NCI-H345 (cell line): Measurements from ENCODE around the gene WWOX.
A peak's percentile ranks its signal among the peaks of the same experiment; 100 is the strongest.

Source experiments
- DNase-seq: peaks from one replicate; lab custom pipeline; 2025; lab: John Stamatoyannopoulos, UW

Gene WWOX

GRCh38 chr16:78659216-78659615, 559.8 kb downstream of the WWOX start:
- DNase-seq = no peak

GRCh38 chr16:78659668-78660217, 560.3 kb downstream of the WWOX start:
- DNase-seq = peak; percentile 66

- no peak for DNase-seq
These were observed 561.3 kb downstream of the WWOX start for GRCh38 chr16:78660795-78661194.

- DNase-seq = no peak
These were observed 564.2 kb downstream of the WWOX start for GRCh38 chr16:78663690-78664089.

DNA sequence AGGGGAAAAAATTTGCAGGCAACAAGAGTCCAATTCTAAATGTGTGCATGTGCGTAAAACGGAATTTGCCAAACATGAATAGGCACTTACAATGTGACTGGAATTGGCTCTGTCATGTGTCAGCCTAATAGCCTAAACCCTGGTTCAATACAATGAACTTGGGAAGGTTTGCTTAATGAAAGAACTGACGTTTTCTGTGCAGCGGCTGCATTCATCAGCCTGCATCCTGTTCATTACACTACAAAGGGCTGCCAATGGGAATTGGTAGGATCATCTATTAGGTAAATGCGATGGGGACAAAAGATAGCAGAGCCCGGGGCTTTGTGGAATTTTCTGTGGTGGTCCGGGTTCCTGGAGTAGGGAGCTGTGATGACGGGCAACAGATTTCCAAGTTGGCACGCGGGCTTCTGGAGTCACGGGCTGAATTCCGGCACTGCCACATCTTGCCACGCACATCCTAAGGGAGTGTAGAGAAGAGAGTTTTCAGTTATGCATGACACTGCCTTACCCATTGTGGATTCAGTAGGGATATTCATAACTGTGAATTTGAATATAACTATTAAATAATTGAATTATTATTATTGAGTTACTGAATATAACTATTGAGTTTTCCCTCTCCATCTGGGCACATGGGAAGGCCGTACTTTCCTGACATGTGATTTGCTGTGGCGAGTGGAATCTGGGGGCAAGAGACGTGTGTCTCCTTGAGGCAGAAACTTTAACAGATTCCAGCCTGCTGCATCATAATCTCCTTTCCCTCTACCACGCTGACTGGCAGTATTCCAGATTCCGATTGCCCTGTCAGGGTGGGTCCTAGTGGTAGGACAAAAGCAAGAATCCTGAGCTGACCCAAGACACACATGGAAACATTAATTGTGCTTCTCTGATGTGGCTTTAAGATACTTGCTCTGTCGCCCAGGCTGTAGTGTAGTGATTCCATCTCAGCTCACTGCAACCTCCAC, 565.6 kb downstream of the WWOX start:
- DNase-seq = no peak

GRCh38 chr16:78666318-78666717, 566.9 kb downstream of the WWOX start:
- no peak for DNase-seq

GRCh38 chr16:78667675-78668074, 568.2 kb downstream of the WWOX start:
- no peak for DNase-seq

- DNase-seq = no peak
These were observed 568.9 kb downstream of the WWOX start for GRCh38 chr16:78668393-78668792.

GRCh38 chr16:78669994-78670393, 570.5 kb downstream of the WWOX start:
- DNase-seq = no peak

DNA sequence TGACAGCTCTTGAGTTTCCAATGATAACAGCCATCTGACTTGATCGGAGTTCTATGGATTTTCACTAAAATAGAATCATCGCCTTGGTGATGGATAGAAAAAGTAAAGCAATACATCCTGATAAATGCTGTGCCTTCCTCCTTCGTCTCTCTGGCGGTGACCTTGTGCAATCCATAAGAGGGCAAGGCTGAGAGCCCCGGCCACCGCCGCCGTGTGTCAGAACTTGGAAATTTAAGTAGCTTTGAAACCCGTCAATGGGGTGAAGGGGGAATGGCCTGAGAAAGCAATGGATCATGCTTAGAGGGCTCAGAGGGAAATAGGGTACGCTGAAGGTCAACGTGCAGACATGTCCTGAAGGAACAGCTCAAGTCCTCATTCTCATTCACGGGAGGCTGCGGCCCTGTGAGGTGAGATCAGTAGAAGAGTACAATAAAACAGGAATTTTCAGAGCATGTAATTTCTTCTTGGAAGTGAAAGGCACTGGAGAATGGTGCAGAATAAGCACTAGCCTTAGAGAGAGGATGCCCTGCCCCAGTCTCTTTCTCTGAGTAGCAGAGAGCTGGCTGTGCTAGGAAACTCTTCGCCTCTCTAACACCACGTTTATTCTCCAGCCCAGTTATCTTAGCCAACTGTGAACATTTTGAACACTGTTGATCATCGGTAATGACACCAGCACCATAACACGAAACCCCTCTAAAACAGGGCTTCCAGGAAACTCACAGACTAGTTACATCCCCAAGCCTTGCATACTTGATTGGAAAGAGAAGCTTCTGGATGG, 573.5 kb downstream of the WWOX start:
- no peak for DNase-seq

DNA sequence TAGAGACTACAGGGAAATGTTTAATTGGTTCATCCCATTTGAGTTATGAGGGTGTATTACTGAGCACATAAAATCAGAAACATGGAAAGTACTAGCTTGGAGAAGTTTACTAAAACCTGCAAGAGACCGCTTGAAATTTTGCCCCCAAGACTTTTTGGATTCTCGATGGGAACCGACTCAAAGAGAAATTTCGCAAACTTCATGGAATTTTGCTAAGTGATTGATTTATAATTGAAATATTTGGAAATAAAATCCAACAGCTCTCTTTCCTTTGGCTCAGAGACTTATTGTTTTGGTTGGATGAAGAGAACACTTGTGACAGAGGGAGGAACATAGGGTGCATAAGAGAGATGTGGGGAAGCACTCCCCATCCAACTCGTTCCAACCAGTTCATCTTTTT, 574.4 kb downstream of the WWOX start:
- DNase-seq = no peak

GRCh38 chr16:78675312-78675711, 575.9 kb downstream of the WWOX start:
- DNase-seq = no peak

DNA sequence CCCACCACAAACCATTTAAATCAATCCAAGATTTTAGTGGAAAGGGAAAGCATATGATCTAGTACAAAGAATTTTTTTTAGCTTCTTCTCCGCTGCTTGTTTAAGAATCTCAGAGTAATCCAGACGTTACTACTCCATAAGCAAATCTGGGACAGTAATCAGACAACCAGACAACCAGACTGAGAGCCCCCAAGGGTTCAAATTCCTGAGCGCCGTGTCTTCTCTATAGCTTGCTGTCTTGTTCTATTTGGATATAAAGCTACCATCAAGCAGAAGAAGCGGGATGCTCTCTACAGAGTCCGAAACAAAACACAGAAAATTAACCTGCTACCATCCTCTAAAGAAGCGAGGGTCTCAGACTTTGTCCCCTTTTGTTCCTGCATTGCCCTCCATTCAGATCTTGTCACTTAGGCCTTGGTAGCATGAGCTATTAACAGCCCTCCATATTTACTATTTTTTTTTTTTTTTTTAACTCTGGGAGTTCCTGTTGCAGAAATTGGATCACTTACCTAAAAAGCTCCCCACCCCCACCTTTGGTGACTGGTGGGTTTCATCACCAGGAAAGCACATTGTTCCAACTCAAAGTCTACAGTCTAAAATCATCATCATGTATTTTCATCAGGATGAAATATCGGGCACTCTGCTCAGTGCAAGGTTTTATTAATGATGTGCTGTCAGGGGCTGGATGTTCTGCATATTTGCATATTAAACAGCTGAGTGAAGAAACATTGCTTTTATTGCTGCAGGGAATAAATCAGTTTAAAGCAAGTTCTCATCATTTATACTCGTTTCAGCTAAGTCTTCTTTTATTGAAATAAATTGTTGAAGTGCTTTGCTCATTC, 576.7 kb downstream of the WWOX start:
- no peak for DNase-seq

DNA sequence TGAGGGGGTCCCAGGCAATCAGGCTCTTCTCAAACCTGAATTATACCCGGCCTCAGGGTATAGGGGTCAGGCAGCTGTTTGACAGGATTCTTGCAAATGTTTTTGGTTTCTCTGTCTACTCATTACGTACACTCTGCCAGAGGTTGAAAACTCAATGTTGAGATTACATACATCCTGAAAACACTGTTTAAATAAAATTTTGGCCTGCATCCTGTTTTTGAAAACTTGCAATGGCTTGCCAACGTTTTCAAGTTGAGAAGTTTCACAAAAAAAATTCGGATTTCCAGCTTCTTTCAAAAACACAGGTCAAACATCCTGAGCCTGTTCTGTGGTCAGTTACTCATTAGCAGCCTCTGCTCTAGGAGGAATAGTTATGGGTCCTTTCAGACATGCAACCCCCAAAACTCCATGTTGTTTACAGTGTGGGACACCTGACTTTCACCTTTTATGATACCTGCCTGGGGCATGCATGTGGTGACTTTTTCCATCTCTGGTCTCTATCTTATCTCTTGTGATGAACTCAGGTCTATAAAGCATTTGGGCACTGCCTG, 577.8 kb downstream of the WWOX start:
- DNase-seq = no peak

- DNase-seq = no peak
These were observed 580.1 kb downstream of the WWOX start for GRCh38 chr16:78679546-78679945.

GRCh38 chr16:78681743-78682142, 582.3 kb downstream of the WWOX start:
- no peak for DNase-seq

GRCh38 chr16:78684030-78684611, 584.7 kb downstream of the WWOX start:
- no peak for DNase-seq

GRCh38 chr16:78684655-78685375, 585.4 kb downstream of the WWOX start:
- no peak for DNase-seq

DNA sequence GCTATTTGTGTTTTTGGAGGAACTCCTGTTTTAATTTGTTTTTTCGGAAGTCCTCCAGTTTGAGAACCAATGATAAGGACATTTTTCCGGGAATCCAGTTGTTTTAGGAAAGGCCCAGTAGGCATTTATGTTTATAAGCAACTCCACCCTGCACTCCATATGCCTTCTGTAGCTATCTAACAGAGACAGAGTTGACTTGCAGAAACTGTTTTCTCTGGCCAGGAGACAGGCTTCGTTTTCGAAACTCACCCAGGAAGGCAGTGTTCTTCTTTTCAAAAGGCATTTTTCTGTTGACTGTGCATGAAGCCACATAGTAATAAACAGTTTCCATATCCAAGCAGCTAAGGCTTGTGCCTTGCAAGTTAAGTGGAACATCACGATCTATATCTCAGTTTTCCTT, 587.1 kb downstream of the WWOX start:
- no peak for DNase-seq

- DNase-seq = peak; percentile 42
These were observed 589.6 kb downstream of the WWOX start for GRCh38 chr16:78689028-78689427.
